Suprapubic skin (tissue), 4 donors: ENCODE measurements around the gene TMEM63B. TPM values are rescaled to one million over a fixed set of nuclear protein-coding genes. Genes with fewer than 3 reads are reported as not detected.

Source experiments
- DNase-seq, 2 donors: peaks; one replicate each; pipeline ENCODE4 v3.0.0-alpha.2; 2019; ENCODE audit warnings: low spot score in 2 of 2
- H3K27ac ChIP-seq: fragments of 200-600 bp; sonication (generic); one replicate; pipeline ENCODE4 v1.5.1; 2019
- H3K27me3 ChIP-seq: fragments of 200-600 bp; sonication (generic); one replicate; pipeline ENCODE4 v1.5.1; 2019
- H3K36me3 ChIP-seq: fragments of 200-600 bp; sonication (generic); one replicate; pipeline ENCODE4 v1.5.1; 2019
- H3K4me1 ChIP-seq: fragments of 200-600 bp; sonication (generic); one replicate; pipeline ENCODE4 v1.5.1; 2019
- H3K4me3 ChIP-seq: fragments of 200-600 bp; sonication (generic); one replicate; pipeline ENCODE4 v1.5.1; 2019; ENCODE audit warnings: mild to moderate bottlenecking
- H3K9me3 ChIP-seq: fragments of 200-600 bp; sonication (generic); one replicate; pipeline ENCODE4 v1.5.1; 2019
- EP300 ChIP-seq: sonication (generic); formaldehyde crosslinking; IDR thresholded peaks from one replicate; pipeline ENCODE4 v1.6.1; 2017; ENCODE audit warnings: antibody characterized with exemption
- POLR2A ChIP-seq, 2 donors: fragments of 450-650 bp; IDR thresholded peaks; one replicate each; pipeline ENCODE4 v1.6.1; 2017; ENCODE audit warnings: antibody characterized with exemption in 2 of 2, mild to moderate bottlenecking in 2 of 2, moderate library complexity in 2 of 2
- POLR2AphosphoS5 ChIP-seq, 3 donors: sonication (generic); formaldehyde crosslinking; IDR thresholded peaks; one replicate each; pipeline ENCODE4 v1.6.1; 2017; ENCODE audit warnings: antibody characterized with exemption in 3 of 3
- WGBS: methylation state at CpG from one replicate; pipeline ENCODE4 v1.1.5; 2018; 5-methylcytosine and 5-hydroxymethylcytosine counted together
- total RNA-seq, 4 donors: library from RNA; depleted of rRNA; stranded (reverse); fragments of >200 nt; gene quantifications; one replicate each; pipeline ENCODE4 v1.1.0, GENCODE V29; 2016
- TF ChIP-seq, protein P1 (sequence below), 2 donors: fragments of 200-600 bp in 1 of 2; fragments of 450-650 bp in 1 of 2; sonication (generic) in 1 of 2; IDR thresholded peaks; one replicate each; pipeline ENCODE4 v1.5.1; 2016 to 2019; ENCODE audit warnings: antibody characterized with exemption in 2 of 2, mild to moderate bottlenecking in 1 of 2, moderate library complexity in 1 of 2

TMEM63B gene
- total RNA-seq, 4 donors from 2014 or later: 71.5 to 89.0 (median 84.5) TPM

DNA sequence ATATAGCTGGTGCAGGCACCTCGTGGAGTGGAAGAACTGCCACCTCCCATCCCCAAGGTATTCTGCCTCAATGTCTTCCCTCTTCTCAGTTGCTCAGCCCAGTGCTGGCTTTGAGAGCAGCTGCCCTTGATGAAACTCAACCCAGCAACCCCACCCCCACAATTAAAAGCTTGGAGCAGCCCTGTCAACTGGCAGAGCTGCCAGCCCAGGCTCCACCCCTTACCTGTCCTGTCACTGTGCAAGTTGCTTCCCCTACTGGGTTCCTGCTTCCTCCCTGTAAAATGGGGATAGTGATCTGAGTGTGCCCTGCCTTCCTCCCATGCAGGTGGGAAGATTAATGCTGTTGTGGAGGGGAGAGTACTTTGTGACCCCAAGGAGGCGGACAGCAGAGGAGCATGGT is 4.5 kb downstream of the TMEM63B start:
- H3K27me3 ChIP-seq: no peaks in the 10 kb centered on the region
- no peaks in the 10 kb centered on the region for H3K9me3 ChIP-seq
- DNase-seq: no peak
- H3K36me3 ChIP-seq: peaks cover 26% of the 10 kb centered on the region
- TF ChIP-seq POLR2A (IDR thresholded peaks at IDR 0.05): no peak
- TF ChIP-seq, protein P1, sequence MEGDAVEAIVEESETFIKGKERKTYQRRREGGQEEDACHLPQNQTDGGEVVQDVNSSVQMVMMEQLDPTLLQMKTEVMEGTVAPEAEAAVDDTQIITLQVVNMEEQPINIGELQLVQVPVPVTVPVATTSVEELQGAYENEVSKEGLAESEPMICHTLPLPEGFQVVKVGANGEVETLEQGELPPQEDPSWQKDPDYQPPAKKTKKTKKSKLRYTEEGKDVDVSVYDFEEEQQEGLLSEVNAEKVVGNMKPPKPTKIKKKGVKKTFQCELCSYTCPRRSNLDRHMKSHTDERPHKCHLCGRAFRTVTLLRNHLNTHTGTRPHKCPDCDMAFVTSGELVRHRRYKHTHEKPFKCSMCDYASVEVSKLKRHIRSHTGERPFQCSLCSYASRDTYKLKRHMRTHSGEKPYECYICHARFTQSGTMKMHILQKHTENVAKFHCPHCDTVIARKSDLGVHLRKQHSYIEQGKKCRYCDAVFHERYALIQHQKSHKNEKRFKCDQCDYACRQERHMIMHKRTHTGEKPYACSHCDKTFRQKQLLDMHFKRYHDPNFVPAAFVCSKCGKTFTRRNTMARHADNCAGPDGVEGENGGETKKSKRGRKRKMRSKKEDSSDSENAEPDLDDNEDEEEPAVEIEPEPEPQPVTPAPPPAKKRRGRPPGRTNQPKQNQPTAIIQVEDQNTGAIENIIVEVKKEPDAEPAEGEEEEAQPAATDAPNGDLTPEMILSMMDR (IDR thresholded peaks at IDR 0.05): no peak
- TF ChIP-seq EP300: no peak
- no peak for TF ChIP-seq POLR2AphosphoS5 (IDR thresholded peaks at IDR 0.05)
- 64% methylated on average over 2 of the region's 2 CpGs for WGBS
- H3K4me3 ChIP-seq: no peak overlapping the region
- H3K27ac ChIP-seq: no peak overlapping the region
- peaks cover 44% of the 10 kb centered on the region for H3K4me1 ChIP-seq

DNA sequence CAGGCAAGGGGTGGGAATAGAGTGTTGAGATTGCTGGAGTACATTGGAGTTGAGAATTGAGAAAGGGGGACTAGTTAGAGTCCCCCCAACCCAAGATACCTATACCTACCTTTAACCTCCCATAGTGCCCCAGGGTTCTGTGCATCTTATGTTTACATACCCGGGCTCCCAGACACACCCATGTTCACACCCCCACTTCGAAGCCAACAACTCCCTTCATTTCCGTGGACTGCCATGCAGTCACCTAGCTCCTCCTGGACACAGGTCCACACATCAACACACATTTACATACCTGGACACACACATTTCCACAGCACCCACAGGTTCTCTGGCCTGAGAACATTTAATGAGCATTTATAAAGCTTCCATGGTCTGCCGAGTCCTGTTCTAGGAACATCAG is 5.1 kb downstream of the TMEM63B start:
- WGBS: 57% methylated on average over 4 of the region's 4 CpGs
- no peak for DNase-seq
- Histone ChIP-seq H3K4me3 (no peak overlapping the region), H3K4me1 (peaks cover 44% of the 10 kb centered on the region), H3K36me3 (peaks cover 32% of the 10 kb centered on the region), H3K9me3 (no peaks in the 10 kb centered on the region), H3K27ac (no peak overlapping the region), H3K27me3 (no peaks in the 10 kb centered on the region)
- no peak for TF ChIP-seq POLR2A (IDR thresholded peaks at IDR 0.05)
- TF ChIP-seq POLR2AphosphoS5 (IDR thresholded peaks at IDR 0.05): no peak
- no peak for TF ChIP-seq EP300
- TF ChIP-seq, protein P1 (IDR thresholded peaks at IDR 0.05): no peak

DNA sequence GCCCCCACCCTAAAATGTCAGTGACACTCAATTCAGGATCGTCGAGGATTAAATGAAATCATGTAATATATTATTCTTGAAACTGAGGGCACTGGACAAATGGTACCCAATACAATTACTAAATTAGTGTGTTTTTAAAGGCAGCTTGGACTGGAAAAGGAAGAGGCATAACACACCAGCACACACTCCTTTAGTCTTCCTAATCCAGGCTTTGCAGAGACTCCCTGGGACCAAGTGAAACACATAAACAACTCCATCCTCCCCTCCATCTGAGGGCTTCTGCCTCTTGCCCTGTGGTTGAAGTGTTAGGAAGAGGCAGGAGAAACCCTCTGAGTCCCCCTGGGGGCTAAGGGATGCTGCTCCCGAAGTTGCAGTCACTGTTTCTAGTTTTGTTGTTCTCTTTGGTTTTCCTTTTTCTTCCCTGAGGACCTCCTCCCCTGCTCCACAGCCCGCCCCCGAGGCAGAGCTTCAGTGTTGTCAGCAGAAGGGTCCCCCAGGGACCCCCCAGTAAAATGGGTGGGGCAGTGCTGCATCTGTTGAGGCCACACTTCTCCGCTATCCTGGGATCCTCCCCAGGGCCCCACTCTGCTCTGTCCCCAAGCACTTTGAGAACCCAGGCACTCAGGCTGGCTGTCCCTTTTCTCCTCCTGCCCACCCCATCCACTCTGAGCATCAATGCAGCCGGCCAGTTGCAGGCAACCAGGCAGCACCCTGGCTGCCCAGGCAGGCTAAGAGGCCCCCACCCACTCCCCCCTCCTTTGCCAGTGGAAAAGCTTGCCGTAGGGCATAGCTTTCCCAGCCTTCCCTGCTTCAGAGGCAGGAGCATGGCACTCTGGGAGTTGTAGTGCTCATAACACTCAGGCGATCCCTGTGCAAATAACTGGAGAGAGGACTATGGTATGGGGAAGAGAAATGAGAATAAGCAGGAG is 5.9 kb downstream of the TMEM63B start:
- Histone ChIP-seq H3K4me3 (peak overlapping the region; percentile 20), H3K36me3 (peaks cover 40% of the 10 kb centered on the region), H3K4me1 (peaks cover 40% of the 10 kb centered on the region), H3K27me3 (no peaks in the 10 kb centered on the region), H3K9me3 (no peaks in the 10 kb centered on the region), H3K27ac (no peak overlapping the region)
- 26% methylated on average over 9 of the region's 9 CpGs for WGBS
- TF ChIP-seq, protein P1 (IDR thresholded peaks at IDR 0.05): no peak
- no peak for TF ChIP-seq EP300
- no peak for TF ChIP-seq POLR2AphosphoS5 (IDR thresholded peaks at IDR 0.05)
- TF ChIP-seq POLR2A (IDR thresholded peaks at IDR 0.05): no peak
- DNase-seq: no peak

DNA sequence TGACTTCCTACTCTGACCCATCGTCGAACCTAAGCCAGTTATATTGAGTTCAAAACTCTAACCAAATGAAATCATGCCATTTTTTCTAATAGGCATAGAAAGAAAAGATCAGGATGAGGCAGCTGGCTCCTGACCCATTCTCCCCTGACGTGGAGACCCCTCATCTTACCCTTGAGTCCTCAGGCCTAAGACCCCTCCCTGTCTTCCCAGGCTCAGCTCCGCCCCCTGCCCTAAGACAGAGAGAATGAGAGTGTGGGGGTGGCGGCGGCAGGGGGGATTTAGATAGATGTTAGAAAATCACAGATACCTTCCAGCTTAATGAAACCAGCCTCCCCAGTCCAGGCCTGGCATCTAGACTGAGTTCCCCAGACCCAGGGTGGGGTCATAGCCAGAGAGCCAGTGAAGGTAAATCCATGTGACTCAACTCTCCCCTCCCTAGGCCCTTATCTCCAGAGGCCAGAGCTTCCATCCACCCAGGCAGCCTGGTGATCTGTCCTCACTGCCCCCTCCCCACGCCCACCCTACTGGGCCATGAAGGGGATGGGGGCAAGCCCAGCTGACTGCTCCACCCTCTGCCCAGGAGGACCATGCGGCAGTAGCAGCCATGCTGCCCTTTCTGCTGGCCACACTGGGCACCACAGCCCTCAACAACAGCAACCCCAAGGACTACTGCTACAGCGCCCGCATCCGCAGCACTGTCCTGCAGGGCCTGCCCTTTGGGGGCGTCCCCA is 6.8 kb downstream of the TMEM63B start:
- Histone ChIP-seq H3K27ac (no peak overlapping the region), H3K4me1 (peaks cover 31% of the 10 kb centered on the region), H3K9me3 (no peaks in the 10 kb centered on the region), H3K27me3 (no peaks in the 10 kb centered on the region), H3K4me3 (no peak overlapping the region), H3K36me3 (peaks cover 46% of the 10 kb centered on the region)
- DNase-seq: no peak
- TF ChIP-seq POLR2A (IDR thresholded peaks at IDR 0.05) (no peak), EP300 (no peak), POLR2AphosphoS5 (IDR thresholded peaks at IDR 0.05) (no peak)
- TF ChIP-seq, protein P1 (IDR thresholded peaks at IDR 0.05): no peak
- WGBS: 85% methylated on average over 8 of the region's 12 CpGs
